A549 treated with dexamethasone at 1 μM for 4 hours (cell line): ENCODE results near the gene TBL1Y. TPM values are rescaled to one million over a fixed set of nuclear protein-coding genes. Genes with fewer than 3 reads are reported as not detected.

ENCODE experiments used
- total RNA-seq: library from RNA; stranded (reverse); fragments of 200-300 nt; extraction: Qiagen RNA extraction; gene quantifications from 5 replicates; pipeline ENCODE4 v1.2.3, GENCODE V29; 2022

TBL1Y gene
- total RNA-seq, result not detected in 5 replicates

GRCh38 chrY:6910372-6911252 is at the start of gene TBL1Y:
TSS of gene TBL1Y (plus strand) at chrY:6910697. CDS start at chrY:7025085, 114,388 bp downstream.

GRCh38 chrY:6911253-6911881 is 870 bp downstream of the TBL1Y start, which contains the start of gene AMELY:
TSS of gene AMELY (minus strand) at chrY:6911752. CDS start at chrY:6872608, 39,144 bp downstream.

Other genes with a start within 250 kb of the TBL1Y start
- gene AMELY, start 1.1 kb downstream of the TBL1Y start, total RNA-seq, result not detected in 5 replicates